A549 (cell line): ENCODE data around the gene NQO1.

Experiments
- BHLHE40 ChIP-seq: IDR thresholded peaks from 2 replicates; pipeline ENCODE4 v1.6.1; 2012; ENCODE audit warnings: low read depth, low read length, inconsistent platforms
- CHD2 ChIP-seq: fragments of 150-350 bp; IDR thresholded peaks from 2 replicates; pipeline ENCODE4 v1.6.1; 2014; ENCODE audit warnings: low read length; ENCODE audit not compliant: partially characterized antibody
- EHMT2 ChIP-seq: fragments of 200-600 bp; sonication (generic); IDR thresholded peaks from 2 replicates; pipeline ENCODE4 v1.6.1; 2016; ENCODE audit warnings: antibody characterized with exemption, low read depth, mild to moderate bottlenecking, moderate library complexity
- EP300 ChIP-seq, 2 experiments: fragments of >200 bp; sonication (Bioruptor Twin); formaldehyde crosslinking; IDR thresholded peaks; 2 replicates in 1 of 2; 3 replicates in 1 of 2; pipeline ENCODE4 v1.6.1; 2016 to 2017
- MYC ChIP-seq: IDR thresholded peaks from 2 replicates; pipeline ENCODE4 v1.6.1; 2012; ENCODE audit warnings: mild to moderate bottlenecking, inconsistent platforms, low read length, improper control_type of control experiment, borderline replicate concordance
- NFE2L2 ChIP-seq: fragments of 150-350 bp; conservative IDR thresholded peaks from 2 replicates; pipeline ENCODE4 v1.6.1; 2014; ENCODE audit warnings: low read length
- POLR2A ChIP-seq: IDR thresholded peaks from 2 replicates; pipeline ENCODE4 v1.6.1; 2012; ENCODE audit warnings: mild to moderate bottlenecking, low read length
- RAD21 ChIP-seq, 2 experiments: fragments of >200 bp in 1 of 2; sonication (Bioruptor Twin) in 1 of 2; formaldehyde crosslinking in 1 of 2; IDR thresholded peaks in 1 of 2; conservative IDR thresholded peaks in 1 of 2; 2 replicates in 1 of 2; 3 replicates in 1 of 2; pipeline ENCODE4 v1.6.1; 2012 to 2018; ENCODE audit warnings: inconsistent platforms in 1 of 2
- TF ChIP-seq, protein P1 (sequence below): fragments of >200 bp; sonication (Bioruptor Twin); formaldehyde crosslinking; IDR thresholded peaks from 3 replicates; pipeline ENCODE4 v1.5.1; 2016
- TF ChIP-seq, protein P2 (sequence below): fragments of >200 bp; sonication (Bioruptor Twin); formaldehyde crosslinking; IDR thresholded peaks from 2 replicates; pipeline ENCODE4 v1.6.1; 2016

DNA sequence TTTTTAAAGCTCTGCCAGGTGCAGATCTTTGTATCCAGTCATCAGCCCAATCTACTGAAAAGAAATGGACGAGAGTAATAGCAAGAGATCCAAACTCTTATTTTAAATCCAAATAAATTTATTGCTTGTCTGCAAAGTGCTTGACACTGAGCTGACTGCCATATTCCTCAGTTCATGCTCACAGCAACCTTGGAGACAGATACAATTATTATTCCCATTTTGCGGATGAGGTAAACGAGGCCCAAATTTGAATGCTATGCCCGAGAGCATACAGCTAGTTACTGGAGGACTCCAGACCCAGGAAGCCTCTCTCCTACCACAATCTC is 27.7 kb upstream of the NQO1 start:
- TF ChIP-seq EHMT2 (no peak), POLR2A (no peak), MYC (no peak), CHD2 (no peak), EP300 (IDR thresholded peaks at IDR 0.05) (no peak), RAD21 (conservative IDR thresholded peaks at IDR 0.05 in 1 of 2, IDR thresholded peaks at IDR 0.05 in 1 of 2) (no peak), BHLHE40 (no peak), NFE2L2 (no peak)
- TF ChIP-seq, protein P1, sequence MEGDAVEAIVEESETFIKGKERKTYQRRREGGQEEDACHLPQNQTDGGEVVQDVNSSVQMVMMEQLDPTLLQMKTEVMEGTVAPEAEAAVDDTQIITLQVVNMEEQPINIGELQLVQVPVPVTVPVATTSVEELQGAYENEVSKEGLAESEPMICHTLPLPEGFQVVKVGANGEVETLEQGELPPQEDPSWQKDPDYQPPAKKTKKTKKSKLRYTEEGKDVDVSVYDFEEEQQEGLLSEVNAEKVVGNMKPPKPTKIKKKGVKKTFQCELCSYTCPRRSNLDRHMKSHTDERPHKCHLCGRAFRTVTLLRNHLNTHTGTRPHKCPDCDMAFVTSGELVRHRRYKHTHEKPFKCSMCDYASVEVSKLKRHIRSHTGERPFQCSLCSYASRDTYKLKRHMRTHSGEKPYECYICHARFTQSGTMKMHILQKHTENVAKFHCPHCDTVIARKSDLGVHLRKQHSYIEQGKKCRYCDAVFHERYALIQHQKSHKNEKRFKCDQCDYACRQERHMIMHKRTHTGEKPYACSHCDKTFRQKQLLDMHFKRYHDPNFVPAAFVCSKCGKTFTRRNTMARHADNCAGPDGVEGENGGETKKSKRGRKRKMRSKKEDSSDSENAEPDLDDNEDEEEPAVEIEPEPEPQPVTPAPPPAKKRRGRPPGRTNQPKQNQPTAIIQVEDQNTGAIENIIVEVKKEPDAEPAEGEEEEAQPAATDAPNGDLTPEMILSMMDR = no peak
- TF ChIP-seq, protein P2, sequence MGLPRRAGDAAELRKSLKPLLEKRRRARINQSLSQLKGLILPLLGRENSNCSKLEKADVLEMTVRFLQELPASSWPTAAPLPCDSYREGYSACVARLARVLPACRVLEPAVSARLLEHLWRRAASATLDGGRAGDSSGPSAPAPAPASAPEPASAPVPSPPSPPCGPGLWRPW = no peak
